ENCODE data around the gene PER2. TPM values are rescaled to one million over a fixed set of nuclear protein-coding genes. Genes with fewer than 3 reads are reported as not detected.

PER2 gene
- total and polyA plus RNA-seq, 2 of the 13 experiments (the other 11 are each of a cell fraction or from before 2014, with no cell fraction given): 5.1 to 9.4 TPM

DNA sequence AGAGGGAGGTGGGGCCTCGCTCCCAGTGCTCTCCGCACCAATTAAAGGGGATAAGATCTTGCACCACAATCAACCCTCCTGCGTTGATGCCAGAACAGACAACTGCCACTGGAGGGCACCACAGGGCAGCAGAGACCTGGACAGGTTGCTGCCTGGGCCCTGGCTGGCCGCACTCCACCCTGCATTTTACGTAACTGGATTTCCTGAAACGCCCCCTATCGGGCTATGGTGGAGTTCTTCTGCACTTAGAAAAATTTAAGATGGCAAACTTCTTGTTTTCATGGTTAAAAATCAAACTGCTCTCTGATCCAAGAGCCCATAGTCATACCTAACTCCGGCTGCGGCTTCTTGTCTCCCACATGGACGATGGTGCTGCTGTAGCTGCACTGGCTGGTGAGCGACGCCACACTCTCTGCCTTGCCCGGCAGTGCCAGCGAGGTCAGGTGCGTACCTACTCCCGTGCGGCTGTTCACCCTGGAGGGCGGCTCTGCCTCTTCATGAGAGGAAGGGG is 31.8 kb downstream of the PER2 start (continued):
- TF ChIP-seq DMTF1 (CRISPR knock-in tag; IDR thresholded peaks at IDR 0.05) (no peak), ZNF569 (CRISPR knock-in tag; IDR thresholded peaks at IDR 0.05; ENCODE audit: borderline replicate concordance) (no peak), FOXP4 (CRISPR knock-in tag; IDR thresholded peaks at IDR 0.05) (peak; percentile 44; the same call in 1 of the 2 replicates), NFIC (IDR thresholded peaks at IDR 0.05; ENCODE audit: low read length) (no peak), DR1 (CRISPR knock-in tag; IDR thresholded peaks at IDR 0.05) (peak; percentile 52; the same call in 1 of the 2 replicates), RBAK (CRISPR knock-in tag; IDR thresholded peaks at IDR 0.05) (no peak), KLF16 (CRISPR knock-in tag; IDR thresholded peaks at IDR 0.05) (peak in 1 of 2 experiments; percentile 53; a peak in 1 of 4 replicates), MAZ (IDR thresholded peaks at IDR 0.05; ENCODE audit: borderline replicate concordance, low read depth, low read length) (peak; percentile 62; the same call in 1 of the 2 replicates), MAZ (CRISPR knock-in tag; IDR thresholded peaks at IDR 0.05; ENCODE audit: low read depth) (peak; percentile 79; the same call in 1 of the 2 replicates), CHD2 (IDR thresholded peaks at IDR 0.05; ENCODE audit: low read depth, low read length) (no peak), ATAD3A (CRISPR knock-in tag; IDR thresholded peaks at IDR 0.05) (no peak)
- TF ChIP-seq, protein P1, sequence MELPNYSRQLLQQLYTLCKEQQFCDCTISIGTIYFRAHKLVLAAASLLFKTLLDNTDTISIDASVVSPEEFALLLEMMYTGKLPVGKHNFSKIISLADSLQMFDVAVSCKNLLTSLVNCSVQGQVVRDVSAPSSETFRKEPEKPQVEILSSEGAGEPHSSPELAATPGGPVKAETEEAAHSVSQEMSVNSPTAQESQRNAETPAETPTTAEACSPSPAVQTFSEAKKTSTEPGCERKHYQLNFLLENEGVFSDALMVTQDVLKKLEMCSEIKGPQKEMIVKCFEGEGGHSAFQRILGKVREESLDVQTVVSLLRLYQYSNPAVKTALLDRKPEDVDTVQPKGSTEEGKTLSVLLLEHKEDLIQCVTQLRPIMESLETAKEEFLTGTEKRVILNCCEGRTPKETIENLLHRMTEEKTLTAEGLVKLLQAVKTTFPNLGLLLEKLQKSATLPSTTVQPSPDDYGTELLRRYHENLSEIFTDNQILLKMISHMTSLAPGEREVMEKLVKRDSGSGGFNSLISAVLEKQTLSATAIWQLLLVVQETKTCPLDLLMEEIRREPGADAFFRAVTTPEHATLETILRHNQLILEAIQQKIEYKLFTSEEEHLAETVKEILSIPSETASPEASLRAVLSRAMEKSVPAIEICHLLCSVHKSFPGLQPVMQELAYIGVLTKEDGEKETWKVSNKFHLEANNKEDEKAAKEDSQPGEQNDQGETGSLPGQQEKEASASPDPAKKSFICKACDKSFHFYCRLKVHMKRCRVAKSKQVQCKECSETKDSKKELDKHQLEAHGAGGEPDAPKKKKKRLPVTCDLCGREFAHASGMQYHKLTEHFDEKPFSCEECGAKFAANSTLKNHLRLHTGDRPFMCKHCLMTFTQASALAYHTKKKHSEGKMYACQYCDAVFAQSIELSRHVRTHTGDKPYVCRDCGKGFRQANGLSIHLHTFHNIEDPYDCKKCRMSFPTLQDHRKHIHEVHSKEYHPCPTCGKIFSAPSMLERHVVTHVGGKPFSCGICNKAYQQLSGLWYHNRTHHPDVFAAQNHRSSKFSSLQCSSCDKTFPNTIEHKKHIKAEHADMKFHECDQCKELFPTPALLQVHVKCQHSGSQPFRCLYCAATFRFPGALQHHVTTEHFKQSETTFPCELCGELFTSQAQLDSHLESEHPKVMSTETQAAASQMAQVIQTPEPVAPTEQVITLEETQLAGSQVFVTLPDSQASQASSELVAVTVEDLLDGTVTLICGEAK (IDR thresholded peaks at IDR 0.05): no peak
- TF ChIP-seq, protein P1 (CRISPR knock-in tag; IDR thresholded peaks at IDR 0.05): no peak; the same call in 1 of the 2 replicates
- TF ChIP-seq, protein P2, sequence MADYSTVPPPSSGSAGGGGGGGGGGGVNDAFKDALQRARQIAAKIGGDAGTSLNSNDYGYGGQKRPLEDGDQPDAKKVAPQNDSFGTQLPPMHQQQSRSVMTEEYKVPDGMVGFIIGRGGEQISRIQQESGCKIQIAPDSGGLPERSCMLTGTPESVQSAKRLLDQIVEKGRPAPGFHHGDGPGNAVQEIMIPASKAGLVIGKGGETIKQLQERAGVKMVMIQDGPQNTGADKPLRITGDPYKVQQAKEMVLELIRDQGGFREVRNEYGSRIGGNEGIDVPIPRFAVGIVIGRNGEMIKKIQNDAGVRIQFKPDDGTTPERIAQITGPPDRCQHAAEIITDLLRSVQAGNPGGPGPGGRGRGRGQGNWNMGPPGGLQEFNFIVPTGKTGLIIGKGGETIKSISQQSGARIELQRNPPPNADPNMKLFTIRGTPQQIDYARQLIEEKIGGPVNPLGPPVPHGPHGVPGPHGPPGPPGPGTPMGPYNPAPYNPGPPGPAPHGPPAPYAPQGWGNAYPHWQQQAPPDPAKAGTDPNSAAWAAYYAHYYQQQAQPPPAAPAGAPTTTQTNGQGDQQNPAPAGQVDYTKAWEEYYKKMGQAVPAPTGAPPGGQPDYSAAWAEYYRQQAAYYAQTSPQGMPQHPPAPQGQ (CRISPR knock-in tag; IDR thresholded peaks at IDR 0.05; ENCODE audit: borderline replicate concordance): no peak
